Lung microvascular endothelial cell (primary cell): ENCODE measurements around the gene GNGT1. TPM values are rescaled to one million over a fixed set of nuclear protein-coding genes. Genes with fewer than 3 reads are reported as not detected.
A peak's percentile ranks its signal among the peaks of the same experiment; 100 is the strongest.

Source experiments
- DNase-seq, 2 donors: peaks; one replicate each; pipeline versions ENCODE4 v3.0.0 to v3.0.0-alpha.2; 2010; ENCODE audit warnings: low read depth in 2 of 2
- total RNA-seq: library from RNA; depleted of rRNA; stranded (reverse); fragments of >200 nt; gene quantifications from 2 replicates; pipeline ENCODE4 v1.2.1, GENCODE V29; 2014

The GNGT1 gene
- total RNA-seq, 1 donor from 2014 or later: not detected

- peak in 1 of 2 donors; percentile 73 for DNase-seq
These were observed 31.9 kb downstream of the GNGT1 start for GRCh38 chr7:93938293-93938692.

- DNase-seq: no peak
These were observed 35.6 kb downstream of the GNGT1 start for GRCh38 chr7:93941945-93942344.

DNA sequence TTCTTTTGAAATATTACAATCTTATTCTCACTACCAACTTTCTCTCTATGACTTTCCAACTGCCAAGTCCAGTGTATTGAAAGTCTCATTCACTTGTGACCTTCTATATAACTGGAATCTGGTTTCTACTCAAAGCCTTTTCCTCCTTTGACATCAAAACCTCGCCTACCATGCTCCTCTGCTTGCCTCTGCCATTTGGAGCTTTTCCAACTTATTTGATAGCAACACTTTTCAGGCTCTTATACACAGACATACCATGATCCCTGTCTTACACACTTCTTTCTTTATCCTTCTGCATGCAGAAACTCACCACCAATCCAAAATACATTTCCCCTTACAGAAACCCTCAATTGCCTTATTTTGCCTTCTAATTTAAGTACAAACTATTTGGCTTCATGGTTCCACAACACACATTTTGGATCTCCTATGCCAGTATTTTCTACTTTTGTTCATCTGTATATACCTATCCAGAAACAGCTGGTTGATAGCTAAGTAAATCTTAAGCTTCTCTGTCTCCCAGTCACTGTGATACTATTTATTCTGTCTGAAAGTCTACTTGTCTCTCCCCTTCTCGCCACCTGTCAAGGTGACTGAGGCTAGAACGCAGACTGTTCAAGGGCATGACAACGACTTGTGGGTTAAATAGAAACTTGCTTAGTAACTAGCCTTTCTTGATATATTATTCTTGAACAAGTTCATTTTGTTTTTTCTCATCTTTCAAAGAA, 37.6 kb downstream of the GNGT1 start:
- peak; percentile 52 to 67 for DNase-seq

GRCh38 chr7:93944673-93945072, 38.3 kb downstream of the GNGT1 start:
- peak; percentile 95 to 96 for DNase-seq

DNA sequence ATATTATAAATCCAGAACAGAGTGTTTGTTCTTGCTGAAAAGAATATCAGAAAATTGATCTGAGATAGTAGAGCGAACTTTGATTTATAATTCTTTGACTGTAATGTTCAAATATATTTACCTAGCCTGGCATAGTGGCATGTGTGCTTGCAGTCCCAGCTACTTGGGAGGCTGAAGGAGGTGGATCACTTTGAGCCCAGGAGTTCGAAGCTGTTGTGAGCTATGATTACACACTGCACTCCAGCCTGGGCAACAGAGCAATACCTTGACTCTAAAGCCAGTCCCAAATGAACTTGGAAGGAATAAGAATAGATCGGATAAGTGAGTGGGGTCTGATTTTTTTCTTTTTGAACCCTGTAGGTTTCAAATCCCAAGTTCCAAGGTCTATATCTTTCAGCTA, 38.7 kb downstream of the GNGT1 start:
- DNase-seq: peak; percentile 59 to 71

DNA sequence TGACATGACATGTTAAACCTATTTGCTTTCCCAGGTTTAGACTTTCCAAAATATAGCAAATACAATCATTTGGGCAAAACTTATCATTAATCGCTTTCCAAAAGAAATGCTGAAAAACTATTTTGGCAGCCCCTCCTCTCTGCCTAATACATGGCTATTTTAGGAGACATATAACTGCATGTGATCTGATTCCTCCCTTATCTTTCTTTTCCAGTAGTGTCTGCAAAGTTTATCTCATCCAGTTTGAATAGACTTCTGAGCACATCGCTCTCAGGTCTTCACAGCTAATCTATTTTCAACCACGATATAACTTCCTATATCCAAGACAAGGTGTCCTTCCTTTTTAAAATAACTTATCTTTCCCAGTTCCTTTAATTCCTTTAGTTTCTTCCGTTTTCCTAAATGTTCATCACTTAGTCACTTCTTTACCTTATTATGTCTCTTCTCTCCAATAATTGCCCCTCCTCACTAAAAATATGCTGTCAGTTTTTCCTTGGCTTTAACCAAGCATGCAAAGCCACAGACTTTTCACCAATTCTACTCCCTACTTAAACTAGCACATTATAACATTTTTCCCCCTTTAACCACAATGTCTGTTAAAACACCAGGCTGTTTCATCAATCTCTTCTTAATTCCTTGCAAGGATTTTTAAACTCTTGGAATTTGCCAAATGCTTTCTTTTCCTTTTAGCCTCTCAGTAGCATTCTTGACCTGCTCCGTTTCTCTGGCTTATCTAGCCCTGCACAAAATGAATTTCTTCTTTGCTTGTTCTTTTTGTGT, 39.6 kb downstream of the GNGT1 start:
- peak in 1 of 2 donors; percentile 61 for DNase-seq

DNA sequence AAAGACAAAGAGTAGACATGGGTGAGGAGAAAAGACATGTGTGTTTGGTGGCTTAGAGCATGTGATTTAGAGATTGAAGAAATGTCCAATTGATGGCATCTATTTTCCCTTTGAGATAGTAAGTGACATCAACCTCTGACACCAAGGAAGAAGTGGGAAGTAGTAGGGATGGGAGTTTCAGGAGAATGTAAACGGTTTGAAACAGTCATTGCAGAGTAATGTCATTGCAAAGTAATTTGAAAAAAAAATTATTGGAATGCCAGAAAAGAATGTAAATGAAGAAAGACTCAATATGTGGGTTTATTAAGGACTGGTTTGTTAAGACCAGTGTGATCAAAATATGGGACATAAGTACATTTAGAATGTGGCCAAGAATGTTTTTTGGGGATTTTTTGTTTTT, 41.7 kb downstream of the GNGT1 start:
- DNase-seq: no peak

DNA sequence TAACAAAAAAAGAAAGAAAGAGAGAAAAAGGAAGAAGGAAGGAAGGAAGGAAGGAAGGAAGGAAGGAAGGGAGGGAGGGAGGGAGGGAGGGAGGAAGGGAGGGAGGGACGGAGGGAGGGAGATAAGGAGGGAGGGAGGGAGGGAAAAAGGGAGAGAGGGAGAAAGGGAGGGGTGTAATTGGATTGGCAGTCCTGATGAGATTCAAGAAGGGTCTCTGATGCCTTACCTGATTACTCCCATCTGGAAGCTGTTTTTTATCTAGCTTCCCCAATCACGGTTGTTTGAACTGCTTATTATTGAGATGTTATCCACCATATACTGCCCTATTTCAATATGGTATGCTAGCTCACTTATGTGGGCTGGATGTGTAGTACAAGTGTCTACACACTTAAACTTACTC, 42.5 kb downstream of the GNGT1 start:
- no peak for DNase-seq

- peak; percentile 55 to 91 for DNase-seq
These were observed 43.1 kb downstream of the GNGT1 start for GRCh38 chr7:93949423-93949822.

DNA sequence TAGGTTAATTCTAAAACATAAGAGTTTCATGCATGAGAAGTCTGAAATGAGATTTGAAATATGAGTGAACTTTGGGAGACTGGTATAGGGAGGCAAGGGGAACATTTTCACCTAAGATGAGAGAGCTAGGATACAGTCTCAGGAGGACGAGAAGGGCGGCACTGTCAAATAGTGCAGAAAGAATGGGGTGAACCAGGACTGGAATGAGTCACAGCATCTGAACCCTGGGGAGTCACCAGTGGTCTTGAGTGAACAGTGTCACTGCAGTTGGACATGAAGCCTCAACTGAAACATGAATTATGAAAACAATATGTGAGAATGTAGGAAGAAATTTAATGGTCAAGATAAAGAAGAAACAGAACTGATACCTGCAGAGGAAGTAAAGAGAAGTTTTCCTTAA, 48.9 kb downstream of the GNGT1 start:
- no peak for DNase-seq

DNA sequence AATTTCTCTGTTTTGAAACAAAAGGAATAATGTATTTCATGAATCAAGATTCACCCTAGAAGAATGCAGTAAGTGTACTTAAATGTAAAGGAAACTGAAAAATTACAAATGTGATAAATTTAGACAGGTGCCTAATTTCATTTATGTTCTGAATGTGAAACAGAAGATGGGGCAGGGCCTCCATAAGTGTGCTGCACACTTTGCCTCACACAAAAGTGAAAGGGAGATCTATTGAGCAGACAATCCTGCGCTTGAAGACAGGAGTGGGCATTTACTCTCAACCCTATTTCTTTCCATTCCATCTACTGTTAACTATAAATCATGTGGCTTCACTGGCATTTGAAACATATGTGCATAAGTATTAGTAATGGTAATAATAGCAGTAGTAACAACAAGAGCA, 51.4 kb downstream of the GNGT1 start:
- no peak for DNase-seq

GRCh38 chr7:93958216-93958615, 51.8 kb downstream of the GNGT1 start:
- DNase-seq: peak; percentile 76 to 83

DNA sequence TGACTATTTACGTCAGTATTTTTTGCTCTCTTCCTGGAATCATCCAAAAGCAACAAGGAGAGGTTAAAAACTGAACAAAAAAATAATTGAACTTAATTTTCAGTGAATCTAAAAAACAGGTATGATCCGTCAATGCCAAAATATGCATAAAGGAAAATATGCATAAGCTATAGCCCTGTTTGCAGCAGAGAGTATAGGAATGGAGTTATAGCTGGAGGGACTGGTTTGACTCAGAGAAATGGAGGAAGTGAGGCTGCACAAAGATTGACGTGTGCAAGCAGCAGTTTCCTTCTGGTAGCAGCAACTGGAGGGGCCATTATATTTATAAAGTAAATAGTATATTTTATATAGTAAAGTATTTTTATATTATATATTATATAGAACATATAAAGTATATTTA, 52.3 kb downstream of the GNGT1 start:
- peak; percentile 47 to 65 for DNase-seq

Other genes starting within 250 kb of the GNGT1 start
- gene TFPI2, start 15.8 kb upstream of the GNGT1 start, total RNA-seq: 72.1 and 139 TPM in 2 replicates
- 361 and 479 TPM in 2 replicates for gene GNG11, start 15.2 kb downstream of the GNGT1 start, total RNA-seq
- gene BET1, start 97.8 kb downstream of the GNGT1 start, total RNA-seq: 26.2 and 28.4 TPM in 2 replicates